ENCODE data around the gene IL6.
A peak's percentile ranks its signal among the peaks of the same experiment; 100 is the strongest.
"Not testable (repeated sequence)": the region's sequence is repeated elsewhere in the genome, so short reads cannot be mapped to it uniquely, and the experiment has no call there.

Gene IL6

GRCh38 chr7:22727714-22728035 lies 675 bp downstream of the IL6 start:
- no peak for DNase-seq (ENCODE audit: low spot score)

DNA sequence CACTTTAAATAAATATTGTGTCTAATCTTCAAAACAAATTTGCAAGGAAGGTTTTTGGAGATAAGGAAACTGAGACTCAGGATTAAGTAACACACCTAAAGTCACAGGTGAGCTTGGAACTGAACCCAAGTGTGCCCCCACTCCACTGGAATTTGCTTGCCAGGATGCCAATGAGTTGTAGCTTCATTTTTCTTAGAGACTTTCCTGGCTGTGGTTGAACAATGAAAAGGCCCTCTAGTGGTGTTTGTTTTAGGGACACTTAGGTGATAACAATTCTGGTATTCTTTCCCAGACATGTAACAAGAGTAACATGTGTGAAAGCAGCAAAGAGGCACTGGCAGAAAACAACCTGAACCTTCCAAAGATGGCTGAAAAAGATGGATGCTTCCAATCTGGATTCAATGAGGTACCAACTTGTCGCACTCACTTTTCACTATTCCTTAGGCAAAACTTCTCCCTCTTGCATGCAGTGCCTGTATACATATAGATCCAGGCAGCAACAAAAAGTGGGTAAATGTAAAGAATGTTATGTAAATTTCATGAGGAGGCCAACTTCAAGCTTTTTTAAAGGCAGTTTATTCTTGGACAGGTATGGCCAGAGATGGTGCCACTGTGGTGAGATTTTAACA lies 1.5 kb downstream of the IL6 start:
- DNase-seq (ENCODE audit: low spot score): peak; percentile 54

DNA sequence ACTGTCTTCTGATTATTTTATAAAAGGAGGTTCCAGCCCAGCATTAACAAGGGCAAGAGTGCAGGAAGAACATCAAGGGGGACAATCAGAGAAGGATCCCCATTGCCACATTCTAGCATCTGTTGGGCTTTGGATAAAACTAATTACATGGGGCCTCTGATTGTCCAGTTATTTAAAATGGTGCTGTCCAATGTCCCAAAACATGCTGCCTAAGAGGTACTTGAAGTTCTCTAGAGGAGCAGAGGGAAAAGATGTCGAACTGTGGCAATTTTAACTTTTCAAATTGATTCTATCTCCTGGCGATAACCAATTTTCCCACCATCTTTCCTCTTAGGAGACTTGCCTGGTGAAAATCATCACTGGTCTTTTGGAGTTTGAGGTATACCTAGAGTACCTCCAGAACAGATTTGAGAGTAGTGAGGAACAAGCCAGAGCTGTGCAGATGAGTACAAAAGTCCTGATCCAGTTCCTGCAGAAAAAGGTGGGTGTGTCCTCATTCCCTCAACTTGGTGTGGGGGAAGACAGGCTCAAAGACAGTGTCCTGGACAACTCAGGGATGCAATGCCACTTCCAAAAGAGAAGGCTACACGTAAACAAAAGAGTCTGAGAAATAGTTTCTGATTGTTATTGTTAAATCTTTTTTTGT lies 2.3 kb downstream of the IL6 start:
- DNase-seq (ENCODE audit: low spot score): no peak

- no peak for DNase-seq (ENCODE audit: low spot score)
These were observed 3.2 kb downstream of the IL6 start for GRCh38 chr7:22730066-22730710.

DNA sequence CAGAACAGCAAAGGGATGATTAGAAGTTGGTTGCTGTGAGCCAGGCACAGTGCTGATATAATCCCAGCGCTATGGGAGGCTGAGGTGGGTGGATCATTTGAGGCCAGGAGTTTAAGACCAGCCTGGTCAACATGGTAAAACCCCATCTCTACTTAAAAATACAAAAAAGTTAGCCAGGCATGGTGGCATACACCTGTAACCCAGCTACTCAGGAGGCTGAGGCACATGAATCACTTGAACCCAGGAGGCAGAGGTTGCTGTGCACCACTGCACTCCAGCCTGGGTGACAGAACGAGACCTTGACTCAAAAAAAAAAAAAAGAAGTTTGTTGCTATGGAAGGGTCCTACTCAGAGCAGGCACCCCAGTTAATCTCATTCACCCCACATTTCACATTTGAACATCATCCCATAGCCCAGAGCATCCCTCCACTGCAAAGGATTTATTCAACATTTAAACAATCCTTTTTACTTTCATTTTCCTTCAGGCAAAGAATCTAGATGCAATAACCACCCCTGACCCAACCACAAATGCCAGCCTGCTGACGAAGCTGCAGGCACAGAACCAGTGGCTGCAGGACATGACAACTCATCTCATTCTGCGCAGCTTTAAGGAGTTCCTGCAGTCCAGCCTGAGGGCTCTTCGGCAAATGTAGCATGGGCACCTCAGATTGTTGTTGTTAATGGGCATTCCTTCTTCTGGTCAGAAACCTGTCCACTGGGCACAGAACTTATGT lies 4.1 kb downstream of the IL6 start:
- no peak for DNase-seq (ENCODE audit: low spot score)

DNA sequence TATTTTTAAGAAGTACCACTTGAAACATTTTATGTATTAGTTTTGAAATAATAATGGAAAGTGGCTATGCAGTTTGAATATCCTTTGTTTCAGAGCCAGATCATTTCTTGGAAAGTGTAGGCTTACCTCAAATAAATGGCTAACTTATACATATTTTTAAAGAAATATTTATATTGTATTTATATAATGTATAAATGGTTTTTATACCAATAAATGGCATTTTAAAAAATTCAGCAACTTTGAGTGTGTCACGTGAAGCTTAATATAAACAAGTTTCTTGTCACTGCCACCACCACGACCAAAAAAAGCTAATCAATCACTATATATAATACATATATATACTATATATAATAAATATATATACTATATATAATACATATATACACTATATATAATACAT lies 4.8 kb downstream of the IL6 start:
- DNase-seq (ENCODE audit: low spot score): no peak

DNA sequence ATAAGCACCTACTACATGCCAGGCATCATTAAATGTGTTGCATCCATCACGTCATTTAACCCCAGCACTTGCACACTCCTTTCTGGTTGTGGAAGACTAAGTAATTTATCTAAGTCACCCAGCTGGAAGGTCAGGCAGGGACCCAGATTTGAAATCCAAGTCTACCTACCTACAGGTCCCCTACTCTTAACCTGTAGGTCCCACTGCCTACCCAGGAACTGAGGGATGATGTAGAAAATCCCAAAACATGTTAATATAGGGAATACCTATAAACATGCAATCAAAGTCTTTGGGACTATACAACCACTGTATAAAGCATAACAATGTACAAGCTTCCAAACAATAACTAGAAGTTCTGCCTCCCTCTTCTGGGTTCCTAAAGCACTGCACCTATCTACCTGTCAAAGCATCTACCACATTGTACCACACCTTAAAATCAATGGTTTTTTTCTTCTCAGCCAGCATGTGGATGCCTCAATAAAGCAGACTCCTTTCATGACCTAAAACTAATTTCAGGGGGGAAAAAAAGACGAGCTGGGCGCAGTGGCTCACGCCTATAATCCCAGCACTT lies 5.6 kb downstream of the IL6 start:
- DNase-seq (ENCODE audit: low spot score): no peak

DNA sequence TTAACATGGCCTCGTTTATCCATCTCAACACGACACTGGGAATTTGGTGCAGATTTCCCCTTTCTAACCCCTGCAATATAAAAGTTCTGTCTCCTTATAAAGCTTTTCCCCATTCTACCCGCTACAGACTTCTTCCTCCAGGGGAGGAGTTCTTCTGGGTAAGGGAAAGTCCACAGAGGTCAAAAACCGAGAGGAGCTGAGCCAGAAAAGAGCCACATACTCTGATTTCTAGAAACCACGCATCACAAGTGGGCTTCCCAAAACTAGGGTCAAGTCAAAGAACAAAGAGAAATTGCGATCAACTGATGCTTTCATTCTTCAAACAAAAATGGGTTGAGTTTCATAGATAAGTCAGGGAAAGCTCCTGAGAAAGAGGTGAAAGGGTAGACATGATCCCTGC lies 6.8 kb downstream of the IL6 start:
- DNase-seq (ENCODE audit: low spot score): no peak

- no peak for DNase-seq (ENCODE audit: low spot score)
These were observed 16.0 kb downstream of the IL6 start for GRCh38 chr7:22743014-22743413.

- no peak for DNase-seq (ENCODE audit: low spot score)
These were observed 24.3 kb downstream of the IL6 start for GRCh38 chr7:22751341-22751740.

DNA sequence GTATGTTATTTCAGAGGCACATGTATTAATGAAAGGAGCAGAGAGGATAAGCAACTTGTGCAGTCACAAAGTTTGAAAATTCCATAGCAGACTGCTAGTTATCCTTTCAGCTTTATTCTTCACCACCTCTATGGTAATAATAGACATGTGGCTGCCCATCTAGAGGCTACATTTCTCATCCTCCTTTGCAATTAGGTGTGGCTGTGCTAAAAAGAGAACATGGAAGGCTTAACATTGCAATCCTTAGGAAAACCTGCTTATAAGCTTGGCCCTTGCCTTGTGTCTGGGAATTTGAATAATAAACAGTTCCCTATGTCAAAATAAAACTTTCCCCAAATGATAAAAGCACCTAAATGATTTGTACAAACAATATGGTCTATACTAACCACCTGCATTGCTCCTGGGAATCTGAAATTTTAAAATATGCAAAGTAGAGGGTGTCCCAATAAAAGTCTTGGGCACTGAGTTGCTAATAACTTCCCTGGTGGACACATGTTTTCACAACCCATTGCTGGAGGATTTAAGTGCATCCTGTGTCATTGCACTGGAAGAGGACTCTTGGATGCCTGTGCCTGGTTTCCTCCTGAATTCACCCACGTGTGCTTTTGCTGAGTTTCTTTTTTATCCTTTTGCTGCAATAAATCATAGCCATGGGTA lies 30.5 kb downstream of the IL6 start:
- no peak for DNase-seq (ENCODE audit: low spot score)

- no peak for DNase-seq (ENCODE audit: low spot score)
These were observed 31.6 kb downstream of the IL6 start for GRCh38 chr7:22758576-22758975.

DNA sequence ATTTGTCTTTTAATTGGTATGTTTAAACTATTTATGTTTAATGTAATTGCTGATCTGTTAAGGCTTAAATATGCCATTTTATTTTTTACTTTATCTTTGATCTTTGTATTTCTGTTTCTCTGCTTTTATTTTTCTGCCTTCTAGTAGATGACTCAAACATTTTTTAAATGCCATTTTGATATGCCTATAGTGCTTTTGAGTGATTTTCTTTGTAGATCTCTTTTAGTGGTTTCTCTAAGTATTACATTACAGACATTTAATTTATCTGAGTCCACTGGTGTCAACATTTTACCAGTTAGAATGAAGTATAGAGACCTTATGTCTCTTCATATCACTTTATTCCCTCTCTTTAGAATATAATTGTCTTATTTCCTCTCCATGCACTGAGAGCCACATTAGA lies 32.7 kb downstream of the IL6 start:
- no peak for DNase-seq (ENCODE audit: low spot score)

GRCh38 chr7:22762866-22763265 lies 35.9 kb downstream of the IL6 start:
- DNase-seq (ENCODE audit: low spot score): no peak

DNA sequence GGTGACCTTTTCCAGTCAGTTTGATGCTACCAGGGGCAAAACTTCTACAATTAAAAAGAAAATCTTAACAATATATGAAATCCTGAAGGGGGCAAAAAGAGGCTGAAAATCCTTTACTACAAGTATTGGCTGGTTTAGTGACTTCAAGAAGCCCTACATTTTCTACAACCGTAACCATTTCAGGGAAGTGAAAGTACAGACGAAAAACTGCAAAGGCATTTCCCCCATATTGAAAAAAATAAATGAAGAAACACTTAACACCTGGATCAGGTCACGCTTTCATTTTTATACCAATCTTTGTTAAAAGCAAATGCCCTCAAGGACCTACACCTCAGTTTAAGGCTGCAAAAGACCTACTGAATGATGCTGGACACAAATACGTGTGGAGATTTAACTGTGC lies 38.6 kb downstream of the IL6 start:
- no peak for DNase-seq (ENCODE audit: low spot score)

DNA sequence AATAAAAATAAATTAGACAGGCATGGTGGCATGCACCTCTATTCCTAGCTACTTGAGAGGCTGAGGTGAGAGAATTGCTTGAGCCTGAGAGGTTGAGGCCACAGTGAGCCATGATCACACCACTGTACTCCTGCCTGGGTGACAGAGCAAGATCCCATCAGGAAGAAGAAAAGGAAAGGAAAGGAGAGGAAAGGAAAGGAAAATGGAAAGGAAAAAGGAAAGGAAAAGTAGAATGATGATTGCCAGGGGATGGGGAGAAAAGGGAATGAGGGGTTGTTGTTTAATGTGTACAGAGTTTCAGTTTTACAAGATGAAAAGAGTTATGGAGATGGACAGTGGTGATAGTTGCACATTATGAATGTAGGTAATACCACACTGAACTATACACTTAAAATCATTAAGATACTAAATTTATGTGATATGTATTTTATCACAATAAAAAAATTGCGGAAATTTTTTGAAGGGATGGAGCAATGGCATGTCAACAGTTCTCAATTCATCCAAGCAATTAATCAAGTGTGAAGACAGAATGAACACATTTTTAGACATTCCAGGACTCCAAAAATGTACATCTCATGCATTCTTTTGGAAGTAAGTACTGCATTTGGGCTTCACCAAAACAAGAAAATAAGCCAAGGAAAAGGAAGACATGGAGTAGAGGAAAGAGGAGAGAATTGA lies 44.3 kb downstream of the IL6 start:
- DNase-seq (ENCODE audit: low spot score): no peak

- no peak for DNase-seq (ENCODE audit: low spot score)
These were observed 44.9 kb downstream of the IL6 start for GRCh38 chr7:22771872-22772228.

DNA sequence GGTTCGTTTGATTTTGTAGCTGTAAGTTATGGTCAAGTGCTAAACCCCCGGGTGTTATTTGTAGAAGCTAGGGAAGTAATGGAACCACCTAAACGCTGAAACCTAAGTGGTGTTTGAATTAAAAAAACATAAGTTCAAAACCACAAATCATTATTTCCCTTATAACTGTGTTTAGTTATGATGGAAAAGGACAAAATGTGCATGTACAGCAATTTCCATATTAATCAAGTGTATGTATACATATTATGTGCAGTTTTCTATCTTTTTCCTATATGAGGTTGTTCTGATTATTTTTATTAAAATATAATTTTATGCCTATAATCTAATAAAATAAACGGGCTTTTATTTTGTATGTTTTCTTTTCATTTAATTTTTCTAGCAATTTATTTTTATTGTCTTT lies 45.9 kb downstream of the IL6 start:
- DNase-seq (ENCODE audit: low spot score): no peak

DNA sequence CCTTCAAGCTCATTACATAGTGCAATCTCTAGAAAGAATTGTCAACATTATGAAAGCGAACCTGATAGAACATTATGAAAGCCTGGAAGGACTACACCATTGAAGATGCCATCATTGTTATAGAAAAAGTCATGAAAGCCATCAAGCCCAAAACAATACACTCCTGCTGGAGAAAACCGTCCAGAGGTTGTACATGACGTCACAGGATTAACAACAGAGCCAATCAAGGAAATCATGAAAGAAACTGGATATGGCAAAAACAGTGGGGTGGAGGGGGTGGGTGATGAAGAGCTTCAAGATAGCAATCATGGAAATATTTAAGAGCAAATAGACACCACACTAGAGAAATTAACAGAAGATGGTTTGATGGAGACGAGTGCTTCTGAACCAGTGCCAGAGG lies 50.0 kb downstream of the IL6 start:
- no peak for DNase-seq (ENCODE audit: low spot score)

DNA sequence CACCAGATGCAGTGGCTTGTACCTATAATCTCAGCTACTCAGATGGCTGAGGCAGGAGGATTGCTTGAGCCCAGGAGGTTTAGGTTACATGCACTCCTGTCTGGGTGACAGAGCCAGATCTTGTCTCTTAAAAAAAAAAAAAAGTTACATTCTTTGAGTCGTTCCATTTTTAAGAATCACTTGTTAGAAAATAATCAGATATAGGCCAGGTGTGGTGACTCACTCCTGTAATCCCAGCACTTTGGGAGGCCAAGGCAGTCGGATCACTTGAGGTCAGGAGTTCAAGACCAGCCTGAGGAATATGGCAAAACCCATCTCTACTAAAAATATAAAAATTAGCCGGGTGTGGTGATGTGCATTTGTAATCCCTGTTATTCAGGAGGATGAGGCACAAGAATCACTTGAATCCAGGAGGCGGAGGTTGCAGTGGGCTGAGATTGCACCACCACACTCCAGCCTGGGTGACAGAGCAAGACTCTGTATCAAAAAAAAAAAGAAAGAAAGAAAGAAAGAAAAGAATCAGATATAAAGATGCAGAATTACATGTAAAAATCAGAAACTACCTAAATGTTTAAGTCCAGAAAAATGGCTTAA lies 52.8 kb downstream of the IL6 start:
- DNase-seq (ENCODE audit: low spot score): not testable (repeated sequence)

GRCh38 chr7:22781230-22781711 lies 54.3 kb downstream of the IL6 start:
- no peak for DNase-seq (ENCODE audit: low spot score)
